NCI-H146 (cell line): ENCODE data around the gene ANP32B.
"Not testable (repeated sequence)": the region's sequence is repeated elsewhere in the genome, so short reads cannot be mapped to it uniquely, and the experiment has no call there.

ENCODE experiments used
- DNase-seq: peaks from one replicate; lab custom pipeline; 2025; lab: John Stamatoyannopoulos, UW

Gene ANP32B

DNA sequence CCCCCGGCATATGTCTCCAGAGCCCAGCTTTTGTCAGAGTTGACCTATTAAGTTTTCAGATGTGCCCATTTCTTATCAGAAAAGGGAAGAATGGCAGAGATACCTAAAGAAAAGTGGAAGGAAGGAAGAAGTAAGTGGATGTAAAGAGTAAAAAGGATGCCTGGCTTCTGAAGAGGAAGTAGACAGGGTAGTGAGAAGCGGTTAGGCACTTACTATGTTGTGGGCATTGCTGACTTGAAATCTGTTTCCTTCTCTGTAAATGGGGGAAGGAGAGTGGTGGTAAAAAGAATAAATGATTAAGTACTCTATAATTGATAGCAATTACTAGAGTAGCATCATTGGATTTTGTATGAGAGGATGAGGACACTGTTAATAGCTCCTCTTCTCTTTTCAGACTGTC, 9.9 kb downstream of the ANP32B start:
- no peak for DNase-seq

GRCh38 chr9:97994703-97995102, 11.6 kb downstream of the ANP32B start:
- DNase-seq, result no peak

DNA sequence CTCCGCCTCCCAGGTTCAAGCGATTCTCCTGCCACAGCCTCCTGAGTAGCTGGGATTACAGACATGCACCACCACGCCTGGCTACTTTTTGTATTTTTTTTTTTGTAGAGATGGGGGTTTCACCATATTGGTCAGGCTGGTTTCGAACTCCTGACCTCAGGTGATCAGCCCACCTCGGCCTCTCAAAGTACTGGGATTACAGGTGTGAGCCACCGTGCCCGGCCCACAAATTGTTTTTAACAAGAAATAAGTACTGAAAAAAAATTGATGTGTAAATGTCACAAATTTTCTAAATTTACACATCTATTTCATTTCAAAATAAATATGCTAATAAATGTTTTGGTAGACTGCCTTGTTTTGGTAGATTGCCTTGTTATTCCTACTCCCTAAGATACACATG, 13.5 kb downstream of the ANP32B start:
- not testable (repeated sequence) for DNase-seq

- no peak for DNase-seq
These were observed 14.5 kb downstream of the ANP32B start for GRCh38 chr9:97997330-97998276.

- no peak for DNase-seq
These were observed 19.7 kb downstream of the ANP32B start for GRCh38 chr9:98002808-98003207.

GRCh38 chr9:98006127-98006796, 23.1 kb downstream of the ANP32B start:
- DNase-seq, result no peak

DNA sequence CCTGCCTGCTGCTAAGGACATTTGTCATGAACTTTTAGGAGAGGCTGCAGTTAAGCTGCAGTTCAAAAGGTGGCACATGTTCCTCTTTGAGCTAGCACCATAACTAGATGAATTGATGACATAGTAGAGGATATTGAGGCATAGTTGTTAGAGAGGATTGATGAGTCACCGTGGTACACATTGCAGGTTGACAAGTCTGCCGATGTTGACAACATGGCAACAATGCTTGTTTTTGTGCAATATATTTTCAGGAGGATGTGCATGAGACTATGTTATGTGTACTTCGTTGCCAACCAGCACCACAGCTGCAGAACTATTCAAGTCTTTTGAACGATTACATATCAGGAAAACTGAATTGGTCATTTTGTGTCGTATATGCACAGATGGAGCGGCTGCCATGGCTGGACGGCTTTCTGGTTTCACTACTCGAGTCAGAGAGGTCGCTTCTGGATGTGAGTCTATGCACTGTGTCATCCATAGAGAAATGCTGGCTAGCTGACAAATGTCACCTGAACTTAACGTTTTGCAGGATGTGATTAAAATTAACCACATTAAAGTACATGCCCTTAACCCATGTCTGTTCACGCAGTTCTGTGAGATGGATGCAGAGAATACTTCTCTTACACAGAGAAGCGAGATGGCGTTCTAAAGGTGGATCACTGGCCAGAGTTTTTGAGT, 24.2 kb downstream of the ANP32B start:
- no peak for DNase-seq

DNA sequence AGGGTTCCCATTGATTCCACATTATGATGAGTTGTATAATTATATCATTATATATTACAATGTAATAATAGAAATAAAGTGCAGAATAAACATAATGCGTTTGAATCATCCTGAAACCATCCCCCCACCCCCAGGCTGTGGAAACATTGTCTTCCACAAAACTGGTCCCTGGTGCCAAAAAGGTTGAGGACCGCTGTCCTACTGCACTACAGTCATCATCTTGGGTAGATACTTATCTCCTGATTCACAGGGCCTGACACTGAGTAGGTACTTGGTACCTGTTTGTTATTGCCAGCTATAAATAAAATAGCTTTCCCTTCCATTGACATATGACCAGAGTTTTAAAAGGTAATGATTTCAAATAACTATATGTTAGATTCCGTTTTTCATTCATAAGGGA, 25.6 kb downstream of the ANP32B start:
- DNase-seq, result no peak

DNA sequence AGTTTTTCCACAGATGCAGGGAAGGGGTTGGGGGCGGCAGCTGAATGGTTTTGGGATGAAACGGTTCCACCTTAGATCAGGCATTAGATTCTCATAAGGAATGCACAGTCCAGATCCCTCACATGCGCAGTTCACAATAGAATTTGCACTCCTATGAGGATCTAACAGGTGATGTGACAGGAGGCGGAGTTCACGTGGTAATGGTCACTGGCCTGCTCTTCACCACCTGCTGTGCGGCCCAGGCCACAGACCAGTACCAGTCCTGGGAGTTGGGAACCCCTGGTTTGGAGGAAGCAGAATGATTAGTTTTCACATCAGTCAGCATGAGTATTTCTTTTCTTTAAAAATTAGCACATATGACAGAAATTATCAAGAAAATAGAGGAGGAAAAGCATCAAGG, 26.3 kb downstream of the ANP32B start:
- DNase-seq, result no peak

DNA sequence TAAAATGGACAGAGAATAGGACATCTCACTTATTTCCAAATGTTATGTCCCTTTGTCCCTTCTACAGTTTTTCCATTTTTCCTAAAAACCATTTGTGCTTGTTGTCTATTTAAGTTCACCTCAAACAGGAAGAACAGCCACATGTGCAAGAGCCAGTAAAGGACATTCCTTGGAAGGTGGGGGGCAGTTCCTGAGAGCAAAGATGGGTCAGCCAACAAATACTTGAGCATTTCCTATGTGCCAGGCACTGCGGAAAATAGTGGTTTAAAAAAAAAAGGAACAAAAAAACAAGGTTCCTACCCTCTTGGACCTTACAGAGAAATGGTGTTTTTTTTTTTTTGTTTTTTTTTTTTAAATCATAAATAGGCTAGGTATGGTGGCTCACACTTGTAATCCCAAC, 26.8 kb downstream of the ANP32B start:
- no peak for DNase-seq

GRCh38 chr9:98010445-98010844, 27.3 kb downstream of the ANP32B start:
- peak; percentile 22 for DNase-seq

DNA sequence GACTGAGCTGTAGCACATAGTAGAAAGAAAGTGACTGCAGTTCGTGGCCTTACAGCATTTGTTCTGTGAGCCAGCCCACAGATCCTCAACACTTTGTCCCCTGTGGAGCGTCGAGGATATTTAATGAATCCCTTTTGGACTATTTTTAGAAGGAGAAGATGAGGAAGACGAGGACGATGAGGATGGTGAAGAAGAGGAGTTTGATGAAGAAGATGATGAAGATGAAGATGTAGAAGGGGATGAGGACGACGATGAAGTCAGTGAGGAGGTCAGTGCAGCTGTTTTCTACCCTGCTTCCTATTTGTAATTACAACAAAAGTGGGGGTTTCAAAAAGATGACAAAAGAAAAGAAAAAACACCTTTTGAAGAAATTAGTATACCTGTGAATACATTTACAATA, 28.0 kb downstream of the ANP32B start:
- DNase-seq, result no peak

GRCh38 chr9:98016137-98016680, 33.1 kb downstream of the ANP32B start:
- no peak for DNase-seq

DNA sequence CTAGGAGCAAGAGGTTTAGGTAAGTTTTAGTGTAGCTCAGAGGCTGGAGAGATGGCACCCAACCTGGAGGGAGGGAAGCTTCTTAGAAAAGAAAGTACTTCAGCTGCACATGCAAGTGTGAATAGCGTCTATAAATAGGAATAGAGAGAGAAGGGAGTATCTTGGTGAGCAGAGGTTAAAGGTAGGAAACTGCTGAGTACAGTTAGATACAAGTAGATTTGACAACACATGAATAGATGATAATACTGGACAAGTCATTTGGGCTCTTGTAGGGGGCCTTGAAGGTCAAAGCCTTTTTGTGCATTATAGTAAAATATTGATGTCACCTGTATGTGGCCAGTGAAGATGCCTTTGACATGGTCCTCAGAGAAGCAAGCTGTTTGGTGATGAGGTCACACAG, 34.2 kb downstream of the ANP32B start:
- DNase-seq, result no peak

DNA sequence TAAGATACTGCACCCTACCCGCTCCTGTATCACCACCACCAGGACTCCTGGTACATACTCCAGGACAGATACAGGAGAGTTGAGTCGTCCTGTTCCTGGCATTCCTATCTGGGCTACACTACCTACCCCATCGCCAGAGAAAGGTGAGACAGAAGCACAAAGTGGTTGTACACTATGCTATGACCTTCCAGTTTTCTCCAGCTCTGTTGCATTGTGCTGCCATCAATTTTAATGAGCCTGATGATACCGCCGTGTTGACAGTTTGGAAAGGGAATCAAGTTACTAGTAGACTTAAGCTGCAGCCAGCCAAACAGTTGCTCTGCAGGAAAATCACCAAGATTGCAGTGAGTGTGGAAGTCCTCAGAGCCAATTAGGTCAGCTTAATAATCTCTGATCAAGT, 35.2 kb downstream of the ANP32B start:
- DNase-seq, result no peak

DNA sequence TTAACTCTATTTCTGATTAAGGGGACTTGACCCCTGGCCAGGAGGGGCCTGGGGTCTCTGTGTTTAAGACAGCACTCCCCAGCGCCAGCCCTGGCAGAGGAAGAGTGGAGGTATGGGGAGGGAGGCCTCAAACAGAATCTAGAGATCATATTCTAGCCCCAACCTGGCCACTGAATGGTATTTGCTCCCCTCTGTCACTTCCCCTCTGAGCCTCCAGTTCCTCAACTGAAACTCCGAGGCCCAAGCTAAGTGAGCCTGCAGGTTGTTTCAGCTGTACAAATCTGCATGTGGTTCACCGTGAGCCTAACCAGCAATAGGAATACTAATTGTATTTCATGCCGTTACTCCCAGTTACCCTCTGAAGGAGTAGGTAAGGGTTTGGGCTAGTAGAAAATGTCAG, 36.0 kb downstream of the ANP32B start:
- DNase-seq, result no peak

DNA sequence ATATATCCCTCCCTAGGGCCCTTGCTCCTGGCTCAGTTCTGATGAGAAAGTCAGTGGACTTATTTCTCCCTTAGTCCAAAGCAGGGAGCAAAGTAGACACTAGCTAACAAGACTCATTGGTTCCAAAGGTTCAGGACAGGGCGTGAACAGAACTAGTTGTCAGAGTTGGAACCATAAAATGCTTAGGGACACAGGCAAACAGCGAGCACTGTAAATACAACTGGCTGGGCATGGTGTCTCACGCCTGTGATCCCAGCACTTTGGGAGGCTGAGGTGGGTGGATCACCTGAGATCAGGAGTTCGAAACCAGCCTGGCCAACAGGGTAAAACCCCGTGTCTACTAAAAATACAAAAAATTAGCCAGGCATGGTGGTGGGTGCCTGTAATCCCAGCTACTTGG, 36.7 kb downstream of the ANP32B start:
- not testable (repeated sequence) for DNase-seq

GRCh38 chr9:98020476-98021145, 37.5 kb downstream of the ANP32B start:
- no peak for DNase-seq

DNA sequence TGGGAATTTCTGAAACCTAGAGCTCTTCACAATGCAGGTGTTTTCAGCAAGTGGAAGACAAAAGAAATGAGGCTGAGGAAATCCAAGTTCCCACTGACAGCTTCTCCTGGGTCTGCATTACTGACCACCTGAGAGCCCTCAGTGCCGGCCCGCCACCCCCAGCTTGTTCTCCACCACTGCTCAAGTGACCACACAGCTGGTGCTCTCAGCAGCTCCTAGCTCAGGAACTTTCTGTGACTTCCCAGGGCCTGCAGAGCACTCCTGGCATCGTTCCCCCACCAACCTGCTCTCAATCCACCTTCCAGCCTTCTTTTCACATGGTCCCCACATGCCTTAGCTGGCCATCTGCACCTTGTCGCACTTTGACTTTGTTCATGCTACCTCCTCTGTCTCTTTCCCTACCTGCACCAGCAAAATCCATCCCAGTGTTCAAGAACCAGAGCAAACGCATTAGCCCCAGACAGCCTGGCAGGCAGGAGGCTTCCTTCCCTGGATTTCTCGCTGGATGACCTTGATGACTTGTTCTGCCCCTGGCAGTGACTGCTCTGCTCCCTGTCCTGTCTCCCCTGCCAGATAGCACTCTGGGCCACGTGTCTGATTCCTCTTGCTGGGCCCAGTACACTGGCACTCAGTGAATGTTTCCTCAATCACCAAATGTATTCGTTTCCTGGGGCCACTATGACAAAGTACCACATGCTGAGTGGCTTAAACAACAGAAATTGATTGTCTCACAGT, 38.3 kb downstream of the ANP32B start:
- DNase-seq, result no peak

DNA sequence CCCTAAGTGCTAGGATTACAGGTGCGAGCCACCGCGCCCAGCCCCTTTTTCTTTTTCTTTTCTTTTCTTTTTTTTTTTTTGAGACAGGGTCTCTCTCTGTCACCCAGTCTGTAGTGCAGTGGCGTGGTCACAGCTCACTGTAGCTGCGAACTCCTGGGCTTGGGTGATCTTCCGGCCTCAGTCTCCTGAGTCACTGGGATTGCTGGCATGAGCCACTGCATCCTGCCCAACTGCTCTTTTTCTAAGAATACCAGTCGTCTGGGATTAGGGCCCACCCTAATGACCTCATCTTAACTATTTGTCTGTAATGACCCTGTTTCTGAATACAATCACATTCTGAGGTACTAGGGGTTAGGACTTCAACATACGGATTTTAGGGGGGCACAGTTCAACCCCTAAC, 39.3 kb downstream of the ANP32B start:
- DNase-seq, result no peak

DNA sequence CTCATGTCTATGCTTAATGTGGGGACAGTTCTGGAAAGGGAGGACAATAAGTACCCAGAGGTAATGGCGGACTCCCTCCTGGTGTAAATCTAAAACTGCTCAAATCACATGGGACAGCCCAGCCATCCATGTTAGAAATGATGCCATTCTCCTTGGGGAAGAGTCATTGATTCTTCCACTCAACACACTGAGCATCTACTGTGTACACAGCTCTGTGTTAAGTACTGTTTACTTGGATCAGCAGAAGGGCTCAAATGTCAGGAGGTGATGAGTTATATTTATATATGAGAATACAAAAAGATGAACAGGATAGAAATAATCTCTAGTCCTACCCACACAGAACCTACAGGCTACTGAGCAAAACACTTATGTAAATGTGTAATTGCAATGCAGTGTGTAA, 41.6 kb downstream of the ANP32B start:
- no peak for DNase-seq
